HEK293 (cell line): ENCODE data around the gene ARHGEF4.
A peak's percentile ranks its signal among the peaks of the same experiment; 100 is the strongest.

ENCODE experiments used
- CTCF ChIA-PET: fragments of 350-600 bp; formaldehyde crosslinking; extraction: SDS; loops from one replicate; lab custom pipeline; 2021; ENCODE audit warnings: antibody characterized with exemption; lab: Yijun Ruan, JAX
- POLR2A ChIA-PET: fragments of 300-600 bp; formaldehyde crosslinking; extraction: SDS; loops from one replicate; lab custom pipeline; 2020; ENCODE audit warnings: antibody characterized with exemption, inconsistent platforms; lab: Yijun Ruan, JAX
- H3K27ac ChIP-seq: fragments of 200-500 bp; sonication (Bioruptor generic); 2 replicates; pipeline ENCODE4 v1.5.1; 2014; ENCODE audit warnings: low read depth, low read length, control low read depth, inconsistent platforms; ENCODE audit errors: extremely low read depth
- H3K36me3 ChIP-seq, 2 experiments: fragments of 200-500 bp in 1 of 2; sonication (Bioruptor generic) in 1 of 2; 1 replicate in 1 of 2; 2 replicates in 1 of 2; pipeline ENCODE4 v1.5.1; 2014 to 2017; ENCODE audit warnings: inconsistent platforms in 2 of 2, low read length in 2 of 2; ENCODE audit not compliant: control insufficient read depth in 2 of 2, insufficient read depth in 1 of 2
- H3K4me1 ChIP-seq: fragments of 200-500 bp; sonication (Bioruptor generic); 2 replicates; pipeline ENCODE4 v1.5.1; 2014; ENCODE audit warnings: mild to moderate bottlenecking, low read length, inconsistent platforms; ENCODE audit not compliant: control insufficient read depth, insufficient read depth
- H3K4me3 ChIP-seq: 2 replicates; pipeline ENCODE4 v1.5.1; 2011; ENCODE audit warnings: low read depth, mild to moderate bottlenecking, control low read depth, low read length, moderate library complexity
- H3K9me3 ChIP-seq: fragments of 200-500 bp; sonication (Bioruptor generic); 2 replicates; pipeline ENCODE4 v1.5.1; 2014; ENCODE audit warnings: low read depth, low read length, inconsistent platforms; ENCODE audit not compliant: control insufficient read depth, insufficient read depth
- BCL11A ChIP-seq: fragments of 450-650 bp; formaldehyde crosslinking; IDR thresholded peaks from 2 replicates; pipeline ENCODE4 v1.5.1; 2016; ENCODE audit warnings: low read depth, missing biosample characterization, missing genetic modification characterization
- GFI1B ChIP-seq: fragments of 450-650 bp; formaldehyde crosslinking; IDR thresholded peaks from 2 replicates; pipeline ENCODE4 v1.5.1; 2016; ENCODE audit warnings: missing biosample characterization, missing genetic modification characterization
- HOXA7 ChIP-seq: sonication (generic); formaldehyde crosslinking; IDR thresholded peaks from 2 replicates; pipeline ENCODE4 v1.8.1; 2022; ENCODE audit warnings: missing genetic modification reagents, borderline replicate concordance
- SALL2 ChIP-seq: fragments of 450-650 bp; formaldehyde crosslinking; IDR thresholded peaks from 2 replicates; pipeline ENCODE4 v1.5.0; 2017; ENCODE audit warnings: missing biosample characterization, mild to moderate bottlenecking, missing genetic modification characterization, borderline replicate concordance
- TSHZ1 ChIP-seq: fragments of 450-650 bp; formaldehyde crosslinking; IDR thresholded peaks from 2 replicates; pipeline ENCODE4 v1.5.1; 2016; ENCODE audit warnings: missing biosample characterization, missing genetic modification characterization, borderline replicate concordance
- ZBTB20 ChIP-seq: fragments of 450-650 bp; formaldehyde crosslinking; IDR thresholded peaks from 2 replicates; pipeline ENCODE4 v1.5.1; 2016; ENCODE audit warnings: missing biosample characterization, missing genetic modification characterization
- ZBTB48 ChIP-seq: fragments of 450-650 bp; formaldehyde crosslinking; IDR thresholded peaks from 2 replicates; pipeline ENCODE4 v1.5.1; 2016; ENCODE audit warnings: missing biosample characterization, missing genetic modification characterization
- ZFHX2 ChIP-seq: fragments of 450-650 bp; formaldehyde crosslinking; conservative IDR thresholded peaks from 2 replicates; pipeline ENCODE4 v1.5.1; 2016; ENCODE audit warnings: missing biosample characterization, missing genetic modification characterization
- ZFP37 ChIP-seq: fragments of 450-650 bp; formaldehyde crosslinking; IDR thresholded peaks from 2 replicates; pipeline ENCODE4 v1.5.1; 2016; ENCODE audit warnings: missing biosample characterization, missing genetic modification characterization
- ZIC2 ChIP-seq: fragments of 450-650 bp; formaldehyde crosslinking; IDR thresholded peaks from 2 replicates; pipeline ENCODE4 v1.5.1; 2016; ENCODE audit warnings: missing biosample characterization, missing genetic modification characterization
- ZNF132 ChIP-seq: fragments of 450-650 bp; formaldehyde crosslinking; IDR thresholded peaks from 2 replicates; pipeline ENCODE4 v1.5.1; 2017; ENCODE audit warnings: missing biosample characterization, missing genetic modification characterization, borderline replicate concordance
- ZNF184 ChIP-seq: fragments of 450-650 bp; IDR thresholded peaks from 2 replicates; pipeline ENCODE4 v1.5.1; 2018; ENCODE audit warnings: missing biosample characterization, mild to moderate bottlenecking, missing genetic modification characterization
- ZNF221 ChIP-seq: fragments of 450-650 bp; formaldehyde crosslinking; IDR thresholded peaks from 2 replicates; pipeline ENCODE4 v1.5.1; 2017; ENCODE audit warnings: missing biosample characterization, missing genetic modification characterization, borderline replicate concordance
- ZNF529 ChIP-seq: fragments of 450-650 bp; formaldehyde crosslinking; IDR thresholded peaks from 2 replicates; pipeline ENCODE4 v1.5.1; 2017; ENCODE audit warnings: missing genetic modification characterization, missing biosample characterization; ENCODE audit not compliant: insufficient replicate concordance
- ZNF561 ChIP-seq: fragments of 450-650 bp; IDR thresholded peaks from 2 replicates; pipeline ENCODE4 v1.5.1; 2018; ENCODE audit warnings: missing biosample characterization, missing genetic modification characterization, borderline replicate concordance
- ZNF571 ChIP-seq: fragments of 450-650 bp; formaldehyde crosslinking; IDR thresholded peaks from 2 replicates; pipeline ENCODE4 v1.5.0; 2017; ENCODE audit warnings: missing biosample characterization, missing genetic modification characterization
- ZNF654 ChIP-seq: fragments of 450-650 bp; formaldehyde crosslinking; IDR thresholded peaks from 2 replicates; pipeline ENCODE4 v1.5.1; 2016; ENCODE audit warnings: low read depth, missing biosample characterization, missing genetic modification characterization
- ZNF704 ChIP-seq: fragments of 450-650 bp; formaldehyde crosslinking; IDR thresholded peaks from 2 replicates; pipeline ENCODE4 v1.5.1; 2016; ENCODE audit warnings: missing biosample characterization, missing genetic modification characterization
- ZNF777 ChIP-seq: fragments of 450-650 bp; formaldehyde crosslinking; IDR thresholded peaks from 2 replicates; pipeline ENCODE4 v1.5.1; 2017; ENCODE audit warnings: missing biosample characterization, missing genetic modification characterization, borderline replicate concordance
- TF ChIP-seq, protein P1 (sequence below): fragments of 450-650 bp; formaldehyde crosslinking; IDR thresholded peaks from 2 replicates; pipeline ENCODE4 v1.5.1; 2017; ENCODE audit warnings: missing biosample characterization, missing genetic modification characterization
- TF ChIP-seq, protein P2 (sequence below): fragments of 450-650 bp; formaldehyde crosslinking; IDR thresholded peaks from 2 replicates; pipeline ENCODE4 v1.5.1; 2016; ENCODE audit warnings: missing biosample characterization, missing genetic modification characterization
- TF ChIP-seq, protein P3 (sequence below): fragments of 450-650 bp; formaldehyde crosslinking; IDR thresholded peaks from 2 replicates; pipeline ENCODE4 v1.5.1; 2016; ENCODE audit warnings: missing biosample characterization, missing genetic modification characterization
- TF ChIP-seq, protein P4 (sequence below): IDR thresholded peaks from 2 replicates; pipeline ENCODE4 v1.6.1; 2011; ENCODE audit warnings: mild to moderate bottlenecking, low read depth, low read length, borderline replicate concordance

ARHGEF4 gene

DNA sequence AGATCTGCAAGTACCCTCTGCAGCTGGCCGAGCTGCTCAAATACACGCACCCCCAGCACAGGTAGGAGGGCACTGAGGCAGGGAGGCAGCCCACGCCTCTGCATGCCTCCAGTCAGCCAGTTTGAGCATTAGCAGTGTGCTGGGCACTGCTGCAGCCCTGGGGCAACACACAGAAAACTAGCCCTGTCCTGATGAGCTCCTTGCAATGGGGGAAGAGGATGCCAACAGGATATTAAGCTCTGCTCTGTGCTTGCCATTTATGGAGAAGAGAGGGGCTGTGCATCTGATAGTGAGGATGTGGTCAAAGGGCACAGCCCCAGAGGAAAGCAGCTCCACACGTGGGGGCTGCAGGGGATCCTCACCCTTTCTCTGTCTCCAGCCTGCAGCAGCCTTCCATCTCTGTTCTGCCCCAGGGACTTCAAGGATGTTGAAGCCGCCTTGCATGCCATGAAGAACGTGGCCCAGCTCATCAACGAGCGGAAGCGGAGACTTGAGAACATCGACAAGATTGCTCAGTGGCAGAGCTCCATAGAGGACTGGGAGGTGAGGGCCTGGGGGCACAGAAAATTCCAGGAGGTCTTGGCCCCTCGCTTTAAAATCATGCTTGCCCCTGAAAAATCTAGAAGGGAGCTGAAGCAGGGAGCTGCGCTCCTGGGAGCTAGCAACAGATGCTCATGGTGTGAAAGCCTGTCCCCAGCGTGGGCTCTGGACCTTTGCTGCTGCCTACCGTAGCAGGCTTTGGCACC is 204.9 kb downstream of the ARHGEF4 start:
- no peak overlapping the region for H3K27ac ChIP-seq
- no peaks in the 10 kb centered on the region for H3K4me1 ChIP-seq
- ChIA-PET POLR2A (no interaction called here), CTCF (interaction anchor here (0.6 kb wide), 1 partner anchor 78 kb away, joined by 3 read pairs; no protein-coding TSS in a partner anchor)
- H3K4me3 ChIP-seq: no peak overlapping the region
- no peaks in the 10 kb centered on the region for H3K9me3 ChIP-seq
- TF ChIP-seq SALL2 (tag by site-specific recombination): no peak
- TF ChIP-seq ZNF654 (tag by site-specific recombination): no peak
- TF ChIP-seq, protein P1, sequence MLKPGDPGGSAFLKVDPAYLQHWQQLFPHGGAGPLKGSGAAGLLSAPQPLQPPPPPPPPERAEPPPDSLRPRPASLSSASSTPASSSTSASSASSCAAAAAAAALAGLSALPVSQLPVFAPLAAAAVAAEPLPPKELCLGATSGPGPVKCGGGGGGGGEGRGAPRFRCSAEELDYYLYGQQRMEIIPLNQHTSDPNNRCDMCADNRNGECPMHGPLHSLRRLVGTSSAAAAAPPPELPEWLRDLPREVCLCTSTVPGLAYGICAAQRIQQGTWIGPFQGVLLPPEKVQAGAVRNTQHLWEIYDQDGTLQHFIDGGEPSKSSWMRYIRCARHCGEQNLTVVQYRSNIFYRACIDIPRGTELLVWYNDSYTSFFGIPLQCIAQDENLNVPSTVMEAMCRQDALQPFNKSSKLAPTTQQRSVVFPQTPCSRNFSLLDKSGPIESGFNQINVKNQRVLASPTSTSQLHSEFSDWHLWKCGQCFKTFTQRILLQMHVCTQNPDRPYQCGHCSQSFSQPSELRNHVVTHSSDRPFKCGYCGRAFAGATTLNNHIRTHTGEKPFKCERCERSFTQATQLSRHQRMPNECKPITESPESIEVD (tag by site-specific recombination): no peak
- TF ChIP-seq, protein P2, sequence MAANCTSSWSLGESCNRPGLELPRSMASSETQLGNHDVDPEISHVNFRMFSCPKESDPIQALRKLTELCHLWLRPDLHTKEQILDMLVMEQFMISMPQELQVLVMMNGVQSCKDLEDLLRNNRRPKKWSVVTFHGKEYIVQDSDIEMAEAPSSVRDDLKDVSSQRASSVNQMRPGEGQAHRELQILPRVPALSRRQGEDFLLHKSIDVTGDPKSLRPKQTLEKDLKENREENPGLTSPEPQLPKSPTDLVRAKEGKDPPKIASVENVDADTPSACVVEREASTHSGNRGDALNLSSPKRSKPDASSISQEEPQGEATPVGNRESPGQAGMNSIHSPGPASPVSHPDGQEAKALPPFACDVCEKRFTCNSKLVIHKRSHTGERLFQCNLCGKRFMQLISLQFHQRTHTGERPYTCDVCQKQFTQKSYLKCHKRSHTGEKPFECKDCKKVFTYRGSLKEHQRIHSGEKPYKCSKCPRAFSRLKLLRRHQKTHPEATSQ (tag by site-specific recombination): no peak
- TF ChIP-seq ZNF704 (tag by site-specific recombination): no peak
- TF ChIP-seq ZNF561 (tag by site-specific recombination): no peak
- TF ChIP-seq ZNF571 (tag by site-specific recombination): no peak
- TF ChIP-seq BCL11A: no peak
- no peak for TF ChIP-seq ZNF529 (tag by site-specific recombination)
- TF ChIP-seq, protein P3, sequence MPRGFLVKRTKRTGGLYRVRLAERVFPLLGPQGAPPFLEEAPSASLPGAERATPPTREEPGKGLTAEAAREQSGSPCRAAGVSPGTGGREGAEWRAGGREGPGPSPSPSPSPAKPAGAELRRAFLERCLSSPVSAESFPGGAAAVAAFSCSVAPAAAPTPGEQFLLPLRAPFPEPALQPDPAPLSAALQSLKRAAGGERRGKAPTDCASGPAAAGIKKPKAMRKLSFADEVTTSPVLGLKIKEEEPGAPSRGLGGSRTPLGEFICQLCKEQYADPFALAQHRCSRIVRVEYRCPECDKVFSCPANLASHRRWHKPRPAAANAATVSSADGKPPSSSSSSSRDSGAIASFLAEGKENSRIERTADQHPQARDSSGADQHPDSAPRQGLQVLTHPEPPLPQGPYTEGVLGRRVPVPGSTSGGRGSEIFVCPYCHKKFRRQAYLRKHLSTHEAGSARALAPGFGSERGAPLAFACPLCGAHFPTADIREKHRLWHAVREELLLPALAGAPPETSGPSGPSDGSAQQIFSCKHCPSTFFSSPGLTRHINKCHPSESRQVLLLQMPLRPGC (tag by site-specific recombination): no peak
- no peak for TF ChIP-seq ZFP37 (tag by site-specific recombination)
- no peak for TF ChIP-seq ZNF132 (tag by site-specific recombination)
- TF ChIP-seq ZNF184: no peak
- no peak for TF ChIP-seq GFI1B (tag by site-specific recombination)
- no peak for TF ChIP-seq ZIC2 (tag by site-specific recombination)
- TF ChIP-seq HOXA7: no peak
- peaks cover 0 to 23% of the 10 kb centered on the region in 2 experiments; a peak in 1 of 3 replicates for H3K36me3 ChIP-seq

GRCh38 chr2:131042148-131042775 is 205.5 kb downstream of the ARHGEF4 start:
- Histone ChIP-seq H3K36me3 (peaks cover 0 to 30% of the 10 kb centered on the region in 2 experiments; a peak in 1 of 3 replicates), H3K4me1 (no peaks in the 10 kb centered on the region), H3K27ac (no peak overlapping the region), H3K9me3 (no peaks in the 10 kb centered on the region), H3K4me3 (no peak overlapping the region)
- CTCF ChIA-PET: interaction anchor here (0.5 kb wide), 1 partner anchor 22 kb away, joined by 4 read pairs; no protein-coding TSS in a partner anchor
- POLR2A ChIA-PET: no interaction called here
- TF ChIP-seq HOXA7: no peak
- peak; percentile 73 for TF ChIP-seq ZBTB20 (tag by site-specific recombination)
- no peak for TF ChIP-seq TSHZ1 (tag by site-specific recombination)
- TF ChIP-seq, protein P4, sequence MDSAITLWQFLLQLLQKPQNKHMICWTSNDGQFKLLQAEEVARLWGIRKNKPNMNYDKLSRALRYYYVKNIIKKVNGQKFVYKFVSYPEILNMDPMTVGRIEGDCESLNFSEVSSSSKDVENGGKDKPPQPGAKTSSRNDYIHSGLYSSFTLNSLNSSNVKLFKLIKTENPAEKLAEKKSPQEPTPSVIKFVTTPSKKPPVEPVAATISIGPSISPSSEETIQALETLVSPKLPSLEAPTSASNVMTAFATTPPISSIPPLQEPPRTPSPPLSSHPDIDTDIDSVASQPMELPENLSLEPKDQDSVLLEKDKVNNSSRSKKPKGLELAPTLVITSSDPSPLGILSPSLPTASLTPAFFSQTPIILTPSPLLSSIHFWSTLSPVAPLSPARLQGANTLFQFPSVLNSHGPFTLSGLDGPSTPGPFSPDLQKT: no peak
- no peak for TF ChIP-seq ZBTB48
- TF ChIP-seq ZNF777: no peak
- TF ChIP-seq ZNF132 (tag by site-specific recombination): no peak
- TF ChIP-seq ZNF221 (tag by site-specific recombination): no peak
- no peak for TF ChIP-seq ZFHX2 (tag by site-specific recombination)
